Measurements from ENCODE around the gene PPP1CA. TPM values are rescaled to one million over a fixed set of nuclear protein-coding genes. Genes with fewer than 3 reads are reported as not detected.

The PPP1CA gene
- total RNA-seq, 4 donors from 2014 or later, result 146 to 202 (median 185) TPM

- DNase-seq, result no peak
These were observed 21.8 kb upstream of the PPP1CA start for GRCh38 chr11:67423466-67423865.

GRCh38 chr11:67422891-67423290 is 21.2 kb upstream of the PPP1CA start:
- Histone ChIP-seq H3K27ac (peak overlapping the region in 3 of 4 donors; percentile 35 to 69 (median 61)), H3K36me3 (no peaks in the 10 kb centered on the region), H3K9me3 (no peaks in the 10 kb centered on the region), H3K27me3 (no peaks in the 10 kb centered on the region), H3K4me3 (no peak overlapping the region), H3K4me1 (peaks cover 22 to 59% (median 39%) of the 10 kb centered on the region in 3 donors)
- DNase-seq, result no peak
- TF ChIP-seq POLR2A (IDR thresholded peaks at IDR 0.05), result no peak
- TF ChIP-seq, protein P1, sequence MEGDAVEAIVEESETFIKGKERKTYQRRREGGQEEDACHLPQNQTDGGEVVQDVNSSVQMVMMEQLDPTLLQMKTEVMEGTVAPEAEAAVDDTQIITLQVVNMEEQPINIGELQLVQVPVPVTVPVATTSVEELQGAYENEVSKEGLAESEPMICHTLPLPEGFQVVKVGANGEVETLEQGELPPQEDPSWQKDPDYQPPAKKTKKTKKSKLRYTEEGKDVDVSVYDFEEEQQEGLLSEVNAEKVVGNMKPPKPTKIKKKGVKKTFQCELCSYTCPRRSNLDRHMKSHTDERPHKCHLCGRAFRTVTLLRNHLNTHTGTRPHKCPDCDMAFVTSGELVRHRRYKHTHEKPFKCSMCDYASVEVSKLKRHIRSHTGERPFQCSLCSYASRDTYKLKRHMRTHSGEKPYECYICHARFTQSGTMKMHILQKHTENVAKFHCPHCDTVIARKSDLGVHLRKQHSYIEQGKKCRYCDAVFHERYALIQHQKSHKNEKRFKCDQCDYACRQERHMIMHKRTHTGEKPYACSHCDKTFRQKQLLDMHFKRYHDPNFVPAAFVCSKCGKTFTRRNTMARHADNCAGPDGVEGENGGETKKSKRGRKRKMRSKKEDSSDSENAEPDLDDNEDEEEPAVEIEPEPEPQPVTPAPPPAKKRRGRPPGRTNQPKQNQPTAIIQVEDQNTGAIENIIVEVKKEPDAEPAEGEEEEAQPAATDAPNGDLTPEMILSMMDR (IDR thresholded peaks at IDR 0.05), result no peak
- WGBS, 2 donors, result 31 to 32% methylated on average over 4 to 6 of the region's 6 CpGs
- intact Hi-C loops (cut with DNase I), result no loop called here

More at GRCh38 chr11:67423466-67423865, 21.8 kb upstream of the PPP1CA start:
- H3K27me3 ChIP-seq, result no peaks in the 10 kb centered on the region
- TF ChIP-seq, protein P1 (IDR thresholded peaks at IDR 0.05), result no peak
- no peak for TF ChIP-seq POLR2A (IDR thresholded peaks at IDR 0.05)
- H3K27ac ChIP-seq, result peak overlapping the region in 1 of 4 donors; percentile 69
- no peak overlapping the region for H3K4me3 ChIP-seq
- WGBS, 2 donors, result 79 to 100% methylated on average over 1 to 5 of the region's 13 CpGs
- no peaks in the 10 kb centered on the region for H3K36me3 ChIP-seq
- intact Hi-C loops (cut with DNase I), result no loop called here
- no peaks in the 10 kb centered on the region for H3K9me3 ChIP-seq
- H3K4me1 ChIP-seq, result peaks cover 21 to 54% (median 36%) of the 10 kb centered on the region in 3 donors

DNA sequence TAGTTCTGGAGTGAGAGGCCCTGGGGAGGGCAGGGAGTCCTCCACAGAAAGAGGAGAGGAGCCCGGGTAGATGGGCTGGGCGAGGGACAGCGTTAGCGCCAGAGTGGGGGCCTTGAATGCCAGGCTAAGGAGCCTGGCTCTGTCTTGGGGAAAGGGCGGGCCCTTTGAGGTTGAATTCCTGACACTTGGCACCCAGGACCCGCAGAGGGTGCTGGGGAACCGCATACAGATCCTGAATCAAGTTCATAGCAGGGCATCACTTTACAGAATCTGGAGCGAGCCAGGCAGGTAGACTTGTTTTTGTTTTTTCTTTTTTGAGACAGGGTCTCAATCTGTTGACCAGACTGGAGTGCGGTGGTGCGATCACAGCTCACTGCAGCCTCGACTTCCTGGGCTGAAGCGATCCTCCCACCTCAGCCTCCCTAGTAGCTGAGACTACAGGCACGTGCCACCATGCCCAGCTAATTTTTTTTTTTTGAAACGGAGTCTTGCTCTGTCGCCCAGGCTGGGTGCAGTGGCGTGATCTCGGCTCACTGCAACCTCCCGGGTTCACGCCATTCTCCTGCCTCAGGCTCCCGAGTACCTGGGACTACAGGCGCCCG is 19.9 kb upstream of the PPP1CA start:
- no peaks in the 10 kb centered on the region for H3K36me3 ChIP-seq
- TF ChIP-seq POLR2A (IDR thresholded peaks at IDR 0.05), result no peak
- TF ChIP-seq, protein P1 (IDR thresholded peaks at IDR 0.05), result no peak
- no peaks in the 10 kb centered on the region for H3K27me3 ChIP-seq
- 72 to 78% methylated on average over 10 to 17 of the region's 22 CpGs for WGBS, 2 donors
- H3K4me1 ChIP-seq, result peaks cover 25 to 65% (median 44%) of the 10 kb centered on the region in 3 donors
- intact Hi-C loops (cut with DNase I), result no loop called here
- H3K4me3 ChIP-seq, result peak overlapping the region; percentile 50 to 89 (median 68)
- H3K9me3 ChIP-seq, result no peaks in the 10 kb centered on the region
- DNase-seq, result no peak
- H3K27ac ChIP-seq, result peak overlapping the region; percentile 71 to 97 (median 90)

DNA sequence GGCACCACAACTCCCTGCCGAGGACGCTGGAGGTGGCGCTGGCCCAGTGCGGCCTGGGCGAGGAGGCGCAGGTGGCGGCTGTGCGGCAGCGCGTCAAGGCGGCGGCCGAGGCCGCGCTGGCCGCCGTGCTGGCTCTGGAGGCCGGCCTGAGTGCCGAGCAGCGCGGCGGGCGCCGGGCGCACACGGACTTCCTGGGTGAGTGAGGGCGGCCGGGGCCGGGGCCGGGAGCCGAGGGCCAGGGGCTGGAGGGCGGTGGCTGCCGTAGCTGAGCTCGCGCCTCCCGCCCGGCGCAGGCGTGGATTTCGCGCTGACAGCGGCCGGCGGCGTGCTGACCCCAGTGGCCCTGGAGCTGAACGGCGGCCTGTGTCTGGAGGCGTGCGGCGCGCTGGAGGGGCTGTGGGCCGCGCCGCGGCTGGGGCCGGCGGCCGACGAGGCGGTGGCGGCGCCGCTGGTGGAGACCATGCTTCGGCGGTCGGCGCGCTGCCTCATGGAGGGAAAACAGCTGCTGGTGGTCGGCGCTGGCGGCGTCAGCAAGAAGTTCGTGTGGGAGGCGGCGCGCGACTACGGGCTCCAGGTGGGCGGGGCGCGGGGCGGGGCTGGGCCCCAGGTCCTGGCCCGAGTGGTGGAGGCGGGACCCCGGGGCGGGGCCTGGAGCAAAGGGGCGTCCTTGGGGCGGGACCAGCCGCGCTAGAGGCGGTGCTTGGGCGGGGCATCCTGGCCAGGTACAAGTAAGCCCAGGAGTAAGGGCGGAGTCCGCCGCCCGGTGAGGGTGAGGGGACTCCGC is 19.2 kb upstream of the PPP1CA start:
- peak overlapping the region; percentile 81 to 97 (median 90) for H3K27ac ChIP-seq
- WGBS, 2 donors, result 0% methylated on average over 4 of the region's 97 CpGs; no CpG with 5 or more reads in 1 of the 2 donors
- H3K4me3 ChIP-seq, result peak overlapping the region; percentile 50 to 89 (median 68)
- H3K9me3 ChIP-seq, result no peaks in the 10 kb centered on the region
- no peaks in the 10 kb centered on the region for H3K27me3 ChIP-seq
- peak; percentile 74 for DNase-seq
- H3K4me1 ChIP-seq, result peaks cover 32 to 72% (median 51%) of the 10 kb centered on the region in 3 donors
- no peaks in the 10 kb centered on the region for H3K36me3 ChIP-seq
- TF ChIP-seq, protein P1 (IDR thresholded peaks at IDR 0.05), result peak in 1 of 6 experiments; percentile 18
- TF ChIP-seq POLR2A (IDR thresholded peaks at IDR 0.05), result peak in 2 of 4 donors; percentile 60 to 81
- intact Hi-C loops (cut with DNase I), result no loop called here

- intact Hi-C loops (cut with DNase I), result no loop called here
- no peak for DNase-seq
- peaks cover 0 to 1% (median 0%) of the 10 kb centered on the region in 4 donors for H3K27me3 ChIP-seq
- no peak for TF ChIP-seq POLR2A (IDR thresholded peaks at IDR 0.05)
- TF ChIP-seq, protein P1 (IDR thresholded peaks at IDR 0.05), result no peak
- peak overlapping the region; percentile 50 to 89 (median 68) for H3K4me3 ChIP-seq
- WGBS, 2 donors, result 17% methylated on average over 2 to 3 of the region's 15 CpGs
- H3K4me1 ChIP-seq, result peaks cover 38 to 78% (median 55%) of the 10 kb centered on the region in 3 donors
- no peaks in the 10 kb centered on the region for H3K9me3 ChIP-seq
- peak overlapping the region; percentile 81 to 97 (median 90) for H3K27ac ChIP-seq
- no peaks in the 10 kb centered on the region for H3K36me3 ChIP-seq
These were observed 18.5 kb upstream of the PPP1CA start for GRCh38 chr11:67420147-67420645.
